Hair follicle dermal papilla cell (primary cell): ENCODE measurements around the gene UBALD1. TPM values are rescaled to one million over a fixed set of nuclear protein-coding genes. Genes with fewer than 3 reads are reported as not detected.

Experiments
- small RNA-seq: library from RNA; depleted of rRNA; stranded (forward); fragments of <200 nt; gene quantifications from one replicate; pipeline ENCODE3, GENCODE V24; 2012
- total RNA-seq: library from RNA; depleted of rRNA; stranded (reverse); fragments of >200 nt; gene quantifications from 2 replicates; pipeline ENCODE4 v1.2.3, GENCODE V29; 2012

Gene UBALD1
- total RNA-seq: 8.5 and 13.6 TPM in 2 replicates

GRCh38 chr16:4614571-4615383, at the start of gene UBALD1:
Gene UBALD1, minus strand, starts transcription at chr16:4614888. Its CDS starts 91 bp downstream, at chr16:4614797.

GRCh38 chr16:4624015-4624826, 9.5 kb upstream of the UBALD1 start, which contains the start of gene MGRN1:
Gene MGRN1, plus strand, starts transcription at chr16:4624826. Its CDS starts 135 bp downstream, at chr16:4624961.

Small RNAs within 50 kb of the gene (small RNA-seq; reads per million reads assigned to genes)
- not detected for gene RN7SL850P

Other genes with a start within 250 kb of the UBALD1 start
- gene VASN, start 243.0 kb downstream of the UBALD1 start, total RNA-seq: 228 and 251 TPM in 2 replicates
- gene CORO7, start 198.3 kb downstream of the UBALD1 start, total RNA-seq: 23.7 and 26.1 TPM in 2 replicates
- 42.5 and 43.4 TPM in 2 replicates for gene DNAJA3, start 189.0 kb downstream of the UBALD1 start, total RNA-seq
- 65.2 and 67.0 TPM in 2 replicates for gene NMRAL1, start 140.3 kb downstream of the UBALD1 start, total RNA-seq
- gene HMOX2, start 138.5 kb downstream of the UBALD1 start, total RNA-seq: 32.4 and 36.0 TPM in 2 replicates
- 17.8 and 18.5 TPM in 2 replicates for gene CDIP1, start 76.1 kb downstream of the UBALD1 start, total RNA-seq
- gene C16orf96, start 58.5 kb downstream of the UBALD1 start, total RNA-seq: under 0.01 and 0.12 TPM in 2 replicates
- gene MGRN1, start 9.9 kb upstream of the UBALD1 start, total RNA-seq: 47.6 and 50.8 TPM in 2 replicates
- gene NUDT16L1, start 78.7 kb upstream of the UBALD1 start, total RNA-seq: 13.8 and 15.6 TPM in 2 replicates
- gene ANKS3, start 119.4 kb upstream of the UBALD1 start, total RNA-seq: 32.5 and 36.5 TPM in 2 replicates
- gene DNAAF8, start 119.6 kb upstream of the UBALD1 start, total RNA-seq: 1.6 and 3.3 TPM in 2 replicates
- 16.4 and 16.8 TPM in 2 replicates for gene ZNF500, start 152.3 kb upstream of the UBALD1 start, total RNA-seq
- not detected in 2 replicates for gene SEPTIN12, start 173.5 kb upstream of the UBALD1 start, total RNA-seq
- not detected in 2 replicates for gene SMIM22, start 180.5 kb upstream of the UBALD1 start, total RNA-seq
- 14.8 and 16.0 TPM in 2 replicates for gene ROGDI, start 187.7 kb upstream of the UBALD1 start, total RNA-seq
- gene GLYR1, start 232.4 kb upstream of the UBALD1 start, total RNA-seq: 43.4 and 55.3 TPM in 2 replicates
- gene UBN1, start 232.6 kb upstream of the UBALD1 start, total RNA-seq: 29.0 and 34.4 TPM in 2 replicates